H9 (cell line): ENCODE data around the gene SLC25A26. TPM values are rescaled to one million over a fixed set of nuclear protein-coding genes. Genes with fewer than 3 reads are reported as not detected.
A peak's percentile ranks its signal among the peaks of the same experiment; 100 is the strongest.

Experiments used
- DNase-seq: peaks from one replicate; pipeline ENCODE4 v3.0.0-alpha.2; 2017
- H2AFZ ChIP-seq: one replicate; pipeline ENCODE4 v1.6.1; 2013; ENCODE audit warnings: mild to moderate bottlenecking, low read length, control low read depth, moderate library complexity
- H2AK5ac ChIP-seq: 2 replicates; pipeline ENCODE4 v1.6.1; 2013; ENCODE audit warnings: low read length, control low read depth, mixed read lengths; ENCODE audit not compliant: insufficient read length
- H2BK120ac ChIP-seq: one replicate; pipeline ENCODE4 v1.6.1; 2013; ENCODE audit warnings: low read depth, mild to moderate bottlenecking, low read length, control low read depth, inconsistent platforms; ENCODE audit not compliant: poor library complexity, severe bottlenecking
- H2BK12ac ChIP-seq: 2 replicates; pipeline ENCODE4 v1.6.1; 2013; ENCODE audit warnings: low read length, control low read depth, mixed read lengths, low read depth; ENCODE audit not compliant: insufficient read length
- H2BK15ac ChIP-seq: 2 replicates; pipeline ENCODE4 v1.6.1; 2013; ENCODE audit warnings: low read depth, low read length, control low read depth
- H2BK20ac ChIP-seq: one replicate; pipeline ENCODE4 v1.6.1; 2013; ENCODE audit warnings: low read depth, mild to moderate bottlenecking, low read length, control low read depth, inconsistent platforms; ENCODE audit not compliant: poor library complexity, severe bottlenecking
- H2BK5ac ChIP-seq: 2 replicates; pipeline ENCODE4 v1.6.1; 2013; ENCODE audit warnings: low read length, control low read depth, mixed read lengths; ENCODE audit not compliant: insufficient read length
- H3K14ac ChIP-seq: 2 replicates; pipeline ENCODE4 v1.6.1; 2013; ENCODE audit warnings: low read length, control low read depth; ENCODE audit not compliant: insufficient read depth
- H3K18ac ChIP-seq: 2 replicates; pipeline ENCODE4 v1.6.1; 2013; ENCODE audit warnings: low read depth, mild to moderate bottlenecking, mixed read lengths, low read length, control low read depth; ENCODE audit not compliant: insufficient read length
- H3K23ac ChIP-seq: 2 replicates; pipeline ENCODE4 v1.6.1; 2013; ENCODE audit warnings: low read length, control low read depth, mixed read lengths, low read depth; ENCODE audit not compliant: insufficient read length
- H3K23me2 ChIP-seq: 2 replicates; pipeline ENCODE4 v1.6.1; 2013; ENCODE audit warnings: low read depth, mild to moderate bottlenecking, mixed read lengths, low read length, control low read depth; ENCODE audit not compliant: insufficient read length, poor library complexity, severe bottlenecking
- H3K27ac ChIP-seq: 2 replicates; pipeline ENCODE4 v1.5.1; 2013; ENCODE audit warnings: low read length, control low read depth, mixed read lengths, low read depth; ENCODE audit not compliant: insufficient read length
- H3K27me3 ChIP-seq: 2 replicates; pipeline ENCODE4 v1.6.1; 2013; ENCODE audit warnings: low read length, control low read depth, inconsistent platforms; ENCODE audit not compliant: insufficient read depth
- H3K4ac ChIP-seq: 2 replicates; pipeline ENCODE4 v1.6.1; 2013; ENCODE audit warnings: low read depth, mild to moderate bottlenecking, control low read depth, inconsistent platforms, low read length, moderate library complexity
- H3K4me1 ChIP-seq: 2 replicates; pipeline ENCODE4 v1.6.1; 2013; ENCODE audit warnings: low read length, control low read depth, inconsistent platforms; ENCODE audit not compliant: insufficient read depth
- H3K4me2 ChIP-seq: 2 replicates; pipeline ENCODE4 v1.6.1; 2013; ENCODE audit warnings: low read length, control low read depth, mixed read lengths; ENCODE audit not compliant: insufficient read length, insufficient read depth
- H3K56ac ChIP-seq: 2 replicates; pipeline ENCODE4 v1.6.1; 2013; ENCODE audit warnings: low read depth, mild to moderate bottlenecking, mixed read lengths, low read length, control low read depth; ENCODE audit not compliant: insufficient read length
- H3K79me1 ChIP-seq: 2 replicates; pipeline ENCODE4 v1.6.1; 2013; ENCODE audit warnings: low read depth, mild to moderate bottlenecking, moderate library complexity, low read length, control low read depth, inconsistent platforms; ENCODE audit not compliant: insufficient read depth, poor library complexity, severe bottlenecking
- H3K79me2 ChIP-seq: 2 replicates; pipeline ENCODE4 v1.6.1; 2013; ENCODE audit warnings: low read length, control low read depth, inconsistent platforms; ENCODE audit not compliant: insufficient read depth
- H3K9ac ChIP-seq: 2 replicates; pipeline ENCODE4 v1.6.1; 2013; ENCODE audit warnings: low read length, control low read depth, mixed read lengths; ENCODE audit not compliant: insufficient read length; ENCODE audit errors: extremely low read depth
- H3K9me3 ChIP-seq: one replicate; pipeline ENCODE4 v1.6.1; 2013; ENCODE audit warnings: low read depth, low read length, inconsistent platforms; ENCODE audit not compliant: control insufficient read depth
- H3T11ph ChIP-seq: one replicate; pipeline ENCODE4 v1.6.1; 2013; ENCODE audit warnings: mild to moderate bottlenecking, low read length, control low read depth, inconsistent platforms
- H4K20me1 ChIP-seq: one replicate; pipeline ENCODE4 v1.6.1; 2013; ENCODE audit not compliant: control insufficient read depth, insufficient read length, insufficient read depth
- H4K5ac ChIP-seq: 2 replicates; pipeline ENCODE4 v1.6.1; 2013; ENCODE audit warnings: low read depth, mild to moderate bottlenecking, mixed read lengths, low read length, control low read depth; ENCODE audit not compliant: insufficient read length
- H4K8ac ChIP-seq: replicated peaks from 2 replicates; pipeline ENCODE4 v1.6.1; 2013; ENCODE audit warnings: low read length, control low read depth, mixed read lengths, low read depth; ENCODE audit not compliant: insufficient read length
- H4K91ac ChIP-seq: 2 replicates; pipeline ENCODE4 v1.6.1; 2013; ENCODE audit warnings: low read depth, mild to moderate bottlenecking, moderate library complexity, mixed read lengths, low read length, control low read depth; ENCODE audit not compliant: insufficient read length
- H3K27ac Mint-ChIP-seq, 3 experiments: 2 replicates in 2 of 3; 3 replicates in 1 of 3; pipeline ENCODE4 v1.8.0; 2020 to 2021; ENCODE audit warnings: mixed read lengths in 3 of 3, mild to moderate bottlenecking in 1 of 3, moderate library complexity in 1 of 3
- H3K27me3 Mint-ChIP-seq: 2 replicates; pipeline ENCODE4 v1.8.0; 2021; ENCODE audit warnings: low read depth, mild to moderate bottlenecking, moderate library complexity, mixed read lengths
- H3K36me3 Mint-ChIP-seq, 3 experiments: 2 replicates in 2 of 3; 3 replicates in 1 of 3; pipeline ENCODE4 v1.8.0; 2020 to 2021; ENCODE audit warnings: low read depth in 3 of 3, mixed read lengths in 3 of 3; ENCODE audit not compliant: insufficient read depth in 1 of 3
- H3K4me1 Mint-ChIP-seq, 2 experiments: 2 replicates each; pipeline ENCODE4 v1.8.0; 2020; ENCODE audit warnings: mixed read lengths in 2 of 2
- H3K4me3 Mint-ChIP-seq, 2 experiments: 2 replicates in 1 of 2; 3 replicates in 1 of 2; pipeline ENCODE4 v1.8.0; 2020 to 2021; ENCODE audit warnings: mild to moderate bottlenecking in 2 of 2, mixed read lengths in 2 of 2, moderate library complexity in 1 of 2
- H3K9me3 Mint-ChIP-seq, 2 experiments: 2 replicates in 1 of 2; 3 replicates in 1 of 2; pipeline ENCODE4 v1.8.0; 2020; ENCODE audit warnings: mild to moderate bottlenecking in 2 of 2, mixed read lengths in 2 of 2, moderate library complexity in 1 of 2
- CTCF ChIP-seq: fragments of 200-600 bp; sonication (generic); conservative IDR thresholded peaks from 3 replicates; pipeline ENCODE4 v1.8.0; 2021; ENCODE audit warnings: antibody characterized with exemption, mild to moderate bottlenecking
- WGBS: extraction: QIAGEN DNeasy Blood & Tissue Kit; methylation state at CpG from one replicate; pipeline ENCODE4 v1.1.7; 2013; ENCODE audit warnings: missing lambda C conversion rate, low lambda C conversion rate, mixed read lengths; ENCODE audit not compliant: insufficient read length; ENCODE audit errors: extremely low coverage; 5-methylcytosine and 5-hydroxymethylcytosine counted together
- total RNA-seq: library from RNA; stranded (reverse); gene quantifications from 2 replicates; pipeline ENCODE4 v1.2.1, GENCODE V29; 2021

Gene SLC25A26
- total RNA-seq, 1 experiment from 2014 or later: 30.2 TPM

- DNase-seq: no peak
- Histone ChIP-seq H3K4me1 (no peaks in the 10 kb centered on the region; the same call in 1 of the 2 replicates), H3K14ac (no peak overlapping the region), H2BK120ac (no peak overlapping the region), H3K9ac (no peak overlapping the region), H2BK15ac (no peak overlapping the region), H3K27me3 (no peaks in the 10 kb centered on the region), H3K56ac (no peak overlapping the region), H4K20me1 (no peaks in the 10 kb centered on the region), H2AFZ (no peak overlapping the region), H3T11ph (no peak overlapping the region), H4K91ac (no peak overlapping the region), H3K23me2 (no peaks in the 10 kb centered on the region), H2AK5ac (no peak overlapping the region), H4K5ac (no peak overlapping the region), H3K79me2 (no peaks in the 10 kb centered on the region; the same call in 1 of the 2 replicates), H2BK5ac (no peak overlapping the region), H2BK12ac (no peak overlapping the region), H4K8ac (no peak overlapping the region), H3K4me2 (no peak overlapping the region), H3K18ac (no peak overlapping the region), H3K23ac (no peak overlapping the region), H2BK20ac (no peak overlapping the region), H3K79me1 (peaks cover 3% of the 10 kb centered on the region), H3K9me3 (no peaks in the 10 kb centered on the region), H3K27ac (no peak overlapping the region), H3K4ac (no peak overlapping the region)
- Mint-ChIP-seq H3K4me3 (no peak overlapping the region), H3K27ac (peak overlapping the region in 1 of 3 experiments; percentile 91; a peak in 1 of 7 replicates), H3K36me3 (peaks cover 62 to 95% (median 89%) of the 10 kb centered on the region in 3 experiments; a peak in 6 of 7 replicates), H3K27me3 (no peaks in the 10 kb centered on the region; the same call in 1 of the 2 replicates), H3K9me3 (no peaks in the 10 kb centered on the region), H3K4me1 (peaks cover 50 to 54% of the 10 kb centered on the region in 2 experiments)
- no peak for TF ChIP-seq CTCF
- no CpG with 5 or more reads among the region's 11 CpGs for WGBS
Measured at GRCh38 chr3:66405701-66406091, 184.9 kb downstream of the SLC25A26 start.
